Endothelial cell (in vitro differentiated cells): Measurements from ENCODE around the gene NOP9. TPM values are rescaled to one million over a fixed set of nuclear protein-coding genes. Genes with fewer than 3 reads are reported as not detected.
"Not testable (repeated sequence)": the region's sequence is repeated elsewhere in the genome, so short reads cannot be mapped to it uniquely, and the experiment has no call there.

Experiments used
- DNase-seq: peaks from one replicate; pipeline ENCODE4 v3.0.0; 2021; ENCODE audit warnings: low spot score
- H3K27ac Mint-ChIP-seq: one replicate; pipeline ENCODE4 v1.8.0; 2021; ENCODE audit warnings: mixed read lengths, inconsistent platforms; ENCODE audit not compliant: unreplicated experiment
- H3K27me3 Mint-ChIP-seq: one replicate; pipeline ENCODE4 v1.8.0; 2021; ENCODE audit warnings: mild to moderate bottlenecking, moderate library complexity, mixed read lengths, inconsistent platforms; ENCODE audit not compliant: unreplicated experiment
- H3K36me3 Mint-ChIP-seq: one replicate; pipeline ENCODE4 v1.8.0; 2021; ENCODE audit warnings: mild to moderate bottlenecking, low read depth, mixed read lengths, inconsistent platforms; ENCODE audit not compliant: unreplicated experiment
- H3K4me1 Mint-ChIP-seq: one replicate; pipeline ENCODE4 v1.8.0; 2021; ENCODE audit warnings: mild to moderate bottlenecking, mixed read lengths, inconsistent platforms; ENCODE audit not compliant: unreplicated experiment
- H3K4me3 Mint-ChIP-seq: one replicate; pipeline ENCODE4 v1.8.0; 2021; ENCODE audit warnings: mild to moderate bottlenecking, mixed read lengths, inconsistent platforms; ENCODE audit not compliant: unreplicated experiment
- H3K9me3 Mint-ChIP-seq: one replicate; pipeline ENCODE4 v1.8.0; 2021; ENCODE audit warnings: mixed read lengths, inconsistent platforms; ENCODE audit not compliant: unreplicated experiment
- CTCF ChIP-seq: fragments of 200-600 bp; sonication (generic); IDR thresholded peaks from one replicate; pipeline ENCODE4 v1.5.0; 2021; ENCODE audit warnings: antibody characterized with exemption; ENCODE audit not compliant: unreplicated experiment
- total RNA-seq: library from RNA; stranded (reverse); fragmentation: NEBNext Ultra II Directional; extraction: Animal tissue kit (Norgen Biotek cat#: 25700); gene quantifications from one replicate; pipeline ENCODE4 v1.2.1, GENCODE V29; 2021; ENCODE audit not compliant: unreplicated experiment

NOP9 gene
- total RNA-seq, 1 donor from 2014 or later, result 27.2 TPM

DNA sequence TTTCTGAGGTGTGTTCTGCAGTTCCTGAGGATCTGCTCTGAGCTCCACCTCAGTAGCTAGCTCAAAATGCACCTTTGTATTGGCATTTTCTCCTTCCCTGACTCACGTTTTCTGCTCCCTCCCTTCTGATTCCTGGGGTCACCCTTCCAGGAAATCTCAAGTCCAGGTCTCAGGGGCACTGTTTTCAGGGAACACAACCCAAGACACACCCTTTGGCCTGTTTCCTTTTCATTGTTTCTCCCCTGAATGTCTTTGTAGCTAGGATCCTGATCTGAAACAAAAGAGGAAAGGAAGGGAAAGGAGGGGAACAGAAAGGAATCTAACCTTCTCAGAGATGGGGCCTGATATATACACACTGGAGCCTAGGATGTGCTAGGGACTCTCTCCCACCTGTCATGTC is 47.5 kb downstream of the NOP9 start:
- no peak for TF ChIP-seq CTCF
- no peaks in the 10 kb centered on the region for H3K9me3 Mint-ChIP-seq
- no peak for DNase-seq
- H3K4me3 Mint-ChIP-seq, result no peak overlapping the region
- H3K27ac Mint-ChIP-seq, result no peak overlapping the region
- H3K4me1 Mint-ChIP-seq, result peaks cover 15% of the 10 kb centered on the region
- H3K27me3 Mint-ChIP-seq, result peaks cover 16% of the 10 kb centered on the region
- H3K36me3 Mint-ChIP-seq, result no peaks in the 10 kb centered on the region

- DNase-seq, result no peak
- H3K4me3 Mint-ChIP-seq, result no peak overlapping the region
- no peak for TF ChIP-seq CTCF
- no peaks in the 10 kb centered on the region for H3K36me3 Mint-ChIP-seq
- peaks cover 16% of the 10 kb centered on the region for H3K27me3 Mint-ChIP-seq
- peaks cover 16% of the 10 kb centered on the region for H3K4me1 Mint-ChIP-seq
- no peaks in the 10 kb centered on the region for H3K9me3 Mint-ChIP-seq
- H3K27ac Mint-ChIP-seq, result no peak overlapping the region
These were observed 48.5 kb downstream of the NOP9 start for GRCh38 chr14:24348186-24348585.

GRCh38 chr14:24349742-24350141 is 50.1 kb downstream of the NOP9 start:
- Mint-ChIP-seq H3K9me3 (no peaks in the 10 kb centered on the region), H3K27me3 (peaks cover 17% of the 10 kb centered on the region), H3K4me1 (peaks cover 19% of the 10 kb centered on the region), H3K27ac (no peak overlapping the region), H3K4me3 (no peak overlapping the region), H3K36me3 (no peaks in the 10 kb centered on the region)
- TF ChIP-seq CTCF, result no peak
- DNase-seq, result no peak

DNA sequence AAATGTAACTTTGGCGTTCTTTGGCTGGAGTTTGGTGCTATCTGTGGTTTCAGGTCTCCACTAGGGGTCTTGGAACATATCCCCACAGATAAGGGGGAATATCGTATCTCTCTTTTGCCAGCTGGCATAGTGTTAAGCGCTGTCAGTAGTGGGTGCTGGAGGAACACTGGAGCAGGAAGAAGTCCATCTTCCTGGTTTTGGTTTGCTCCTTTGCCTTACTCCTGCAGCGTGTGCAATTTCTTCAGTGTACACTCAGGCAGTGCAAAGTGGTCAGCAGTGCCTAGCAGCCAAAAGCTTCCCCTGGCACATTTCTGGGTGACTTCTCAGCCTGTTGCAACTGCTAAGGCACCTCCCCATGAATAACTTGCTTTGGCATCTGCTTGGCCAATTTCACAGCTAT is 51.9 kb downstream of the NOP9 start:
- no peak for DNase-seq
- H3K4me3 Mint-ChIP-seq, result no peak overlapping the region
- no peaks in the 10 kb centered on the region for H3K9me3 Mint-ChIP-seq
- no peak overlapping the region for H3K27ac Mint-ChIP-seq
- no peaks in the 10 kb centered on the region for H3K36me3 Mint-ChIP-seq
- H3K27me3 Mint-ChIP-seq, result peaks cover 17% of the 10 kb centered on the region
- peaks cover 16% of the 10 kb centered on the region for H3K4me1 Mint-ChIP-seq
- no peak for TF ChIP-seq CTCF

- Mint-ChIP-seq H3K9me3 (no peaks in the 10 kb centered on the region), H3K27ac (no peak overlapping the region), H3K36me3 (no peaks in the 10 kb centered on the region), H3K4me1 (peaks cover 6% of the 10 kb centered on the region), H3K4me3 (no peak overlapping the region), H3K27me3 (peaks cover 13% of the 10 kb centered on the region)
- no peak for TF ChIP-seq CTCF
- no peak for DNase-seq
These were observed 54.2 kb downstream of the NOP9 start for GRCh38 chr14:24353559-24354481.

GRCh38 chr14:24354482-24354825 is 54.8 kb downstream of the NOP9 start:
- H3K27me3 Mint-ChIP-seq, result peaks cover 12% of the 10 kb centered on the region
- H3K4me1 Mint-ChIP-seq, H3K27ac Mint-ChIP-seq, DNase-seq, H3K4me3 Mint-ChIP-seq, H3K36me3 Mint-ChIP-seq, H3K9me3 Mint-ChIP-seq: not testable (repeated sequence)
